SK-N-SH (cell line): ENCODE data around the gene HTR3E. TPM values are rescaled to one million over a fixed set of nuclear protein-coding genes. Genes with fewer than 3 reads are reported as not detected.
A peak's percentile ranks its signal among the peaks of the same experiment; 100 is the strongest.

Experiments used
- CTCF ChIA-PET: fragments of 300-600, 350-600 bp; formaldehyde crosslinking; extraction: SDS; loops from one replicate; lab custom pipeline; 2021; lab: Yijun Ruan, JAX
- POLR2A ChIA-PET: fragments of 350-600 bp; sonication (Branson Sonifier 250); formaldehyde crosslinking; extraction: SDS; loops from one replicate; lab custom pipeline; 2020; ENCODE audit warnings: antibody characterized with exemption, inconsistent platforms; lab: Yijun Ruan, JAX
- DNase-seq: peaks from one replicate; pipeline ENCODE4 v3.0.0; 2012
- H2AFZ ChIP-seq: fragments of 200-600 bp; sonication (generic); 2 replicates; pipeline ENCODE4 v1.8.1; 2016; ENCODE audit warnings: antibody characterized with exemption, mild to moderate bottlenecking, low read depth
- H3F3A ChIP-seq: fragments of 200-600 bp; sonication (generic); replicated peaks from 2 replicates; pipeline ENCODE3; 2016; ENCODE audit warnings: antibody characterized with exemption, mild to moderate bottlenecking; ENCODE audit not compliant: insufficient read depth
- H3K27ac ChIP-seq, 2 experiments: fragments of 200-500 bp in 1 of 2; fragments of 200-600 bp in 1 of 2; sonication (Bioruptor generic) in 1 of 2; sonication (generic), shearing (Covaris generic) in 1 of 2; 2 replicates each; pipeline versions ENCODE4 v1.5.1 to v1.6.1; 2014 to 2016; ENCODE audit warnings: low read depth in 2 of 2, inconsistent platforms in 1 of 2, low read length in 1 of 2, mild to moderate bottlenecking in 1 of 2, mixed read lengths in 1 of 2
- H3K27me3 ChIP-seq: fragments of 200-600 bp; sonication (generic), shearing (Covaris generic); 2 replicates; pipeline ENCODE4 v1.6.1; 2016; ENCODE audit warnings: mixed run types; ENCODE audit not compliant: insufficient read depth
- H3K36me3 ChIP-seq, 2 experiments: fragments of 200-500 bp in 1 of 2; fragments of 200-600 bp in 1 of 2; sonication (Bioruptor generic) in 1 of 2; sonication (generic) in 1 of 2; replicated peaks in 1 of 2; 2 replicates each; pipeline versions ENCODE3 to v1.5.1; 2014 to 2016; ENCODE audit warnings: low read length in 1 of 2, mild to moderate bottlenecking in 1 of 2; ENCODE audit not compliant: insufficient read depth in 2 of 2, control insufficient read depth in 1 of 2
- H3K4me1 ChIP-seq, 2 experiments: fragments of 200-500 bp in 1 of 2; fragments of 200-600 bp in 1 of 2; sonication (Bioruptor generic) in 1 of 2; sonication (generic), shearing (Covaris generic) in 1 of 2; 2 replicates each; pipeline versions ENCODE4 v1.5.1 to v1.6.1; 2014 to 2016; ENCODE audit warnings: low read depth in 1 of 2, low read length in 1 of 2, mixed run types in 1 of 2; ENCODE audit not compliant: insufficient read depth in 2 of 2, control insufficient read depth in 1 of 2
- H3K4me2 ChIP-seq: fragments of 200-600 bp; sonication (generic), shearing (Covaris generic); 2 replicates; pipeline ENCODE4 v1.6.1; 2017; ENCODE audit warnings: mixed run types
- H3K4me3 ChIP-seq, 2 experiments: fragments of 200-500 bp in 1 of 2; fragments of 200-600 bp in 1 of 2; sonication (Bioruptor generic) in 1 of 2; sonication (generic), shearing (Covaris generic) in 1 of 2; 2 replicates each; pipeline versions ENCODE4 v1.5.1 to v1.8.1; 2014 to 2016; ENCODE audit warnings: low read depth in 2 of 2, inconsistent platforms in 1 of 2, low read length in 1 of 2, mild to moderate bottlenecking in 1 of 2, mixed read lengths in 1 of 2, moderate library complexity in 1 of 2
- H3K79me2 ChIP-seq: fragments of 200-600 bp; sonication (generic); 2 replicates; pipeline ENCODE4 v1.8.1; 2017; ENCODE audit warnings: mild to moderate bottlenecking; ENCODE audit not compliant: insufficient read depth
- H3K9ac ChIP-seq: fragments of 200-600 bp; sonication (generic); 2 replicates; pipeline ENCODE4 v1.6.1; 2017; ENCODE audit warnings: mixed run types
- H3K9me2 ChIP-seq: fragments of 200-600 bp; sonication (generic); 2 replicates; pipeline ENCODE4 v1.6.1; 2017; ENCODE audit warnings: mixed run types
- H3K9me3 ChIP-seq: fragments of 200-600 bp; sonication (generic); 2 replicates; pipeline ENCODE4 v1.6.1; 2017; ENCODE audit warnings: mixed run types, mild to moderate bottlenecking, moderate library complexity
- H4K20me1 ChIP-seq: fragments of 200-600 bp; sonication (generic); 2 replicates; pipeline ENCODE4 v1.6.1; 2017; ENCODE audit warnings: mild to moderate bottlenecking, mixed run types; ENCODE audit not compliant: insufficient read depth
- ELF1 ChIP-seq: IDR thresholded peaks from 2 replicates; pipeline ENCODE4 v1.4.0; 2012
- EZH2phosphoT487 ChIP-seq: fragments of 200-600 bp; sonication (generic); IDR thresholded peaks from 2 replicates; pipeline ENCODE4 v1.6.1; 2017; ENCODE audit warnings: low read depth, mixed run types, mild to moderate bottlenecking, antibody characterized with exemption, moderate library complexity, borderline replicate concordance
- FOSL2 ChIP-seq: IDR thresholded peaks from 2 replicates; pipeline ENCODE4 v1.4.0; 2012; ENCODE audit warnings: low read depth, mild to moderate bottlenecking, moderate library complexity, borderline replicate concordance
- FOXM1 ChIP-seq: IDR thresholded peaks from 2 replicates; pipeline ENCODE4 v1.4.0; 2012; ENCODE audit warnings: low read depth, mild to moderate bottlenecking
- GABPA ChIP-seq: IDR thresholded peaks from 2 replicates; pipeline ENCODE4 v1.4.0; 2012; ENCODE audit warnings: low read depth, mild to moderate bottlenecking
- JUND ChIP-seq: IDR thresholded peaks from 2 replicates; pipeline ENCODE4 v1.4.0; 2012
- MXI1 ChIP-seq: IDR thresholded peaks from 2 replicates; pipeline ENCODE4 v1.6.1; 2012; ENCODE audit warnings: mild to moderate bottlenecking, low read depth, low read length, improper control_type of control experiment
- NRF1 ChIP-seq: IDR thresholded peaks from 2 replicates; pipeline ENCODE4 v1.6.1; 2012; ENCODE audit warnings: low read depth, mild to moderate bottlenecking, low read length
- RAD21 ChIP-seq: IDR thresholded peaks from 2 replicates; pipeline ENCODE4 v1.6.1; 2012; ENCODE audit warnings: mild to moderate bottlenecking, low read length
- RCOR1 ChIP-seq: fragments of 150-350 bp; IDR thresholded peaks from 2 replicates; pipeline ENCODE4 v1.6.1; 2017; ENCODE audit warnings: antibody characterized with exemption, low read length
- RXRA ChIP-seq: IDR thresholded peaks from 2 replicates; pipeline ENCODE4 v1.4.0; 2012; ENCODE audit warnings: low read depth, mild to moderate bottlenecking, borderline replicate concordance
- SIN3A ChIP-seq: IDR thresholded peaks from 2 replicates; pipeline ENCODE4 v1.6.1; 2012; ENCODE audit warnings: low read depth, mild to moderate bottlenecking, low read length, moderate library complexity, borderline replicate concordance
- SMC3 ChIP-seq: IDR thresholded peaks from 2 replicates; pipeline ENCODE4 v1.6.1; 2012; ENCODE audit warnings: low read depth, low read length, improper control_type of control experiment
- TAF1 ChIP-seq: IDR thresholded peaks from 2 replicates; pipeline ENCODE4 v1.6.1; 2012; ENCODE audit warnings: low read depth, mild to moderate bottlenecking, low read length, moderate library complexity, borderline replicate concordance
- TCF12 ChIP-seq: IDR thresholded peaks from 2 replicates; pipeline ENCODE4 v1.4.0; 2012
- YY1 ChIP-seq: IDR thresholded peaks from 2 replicates; pipeline ENCODE4 v1.4.0; 2012; ENCODE audit warnings: low read depth, mild to moderate bottlenecking
- ZBTB33 ChIP-seq: IDR thresholded peaks from 2 replicates; pipeline ENCODE4 v1.4.0; 2012; ENCODE audit warnings: low read depth, borderline replicate concordance
- WGBS: methylation state at CpG from one replicate; pipeline ENCODE4 v1.1.6; 2017; ENCODE audit warnings: low lambda C conversion rate; 5-methylcytosine and 5-hydroxymethylcytosine counted together
- polyA plus RNA-seq, 3 experiments: library from polyadenylated mRNA; depleted of rRNA; stranded (reverse); fragments of >200 nt; gene quantifications; 2 replicates each; pipeline ENCODE4 v1.2.3, GENCODE V29; 2012
- TF ChIP-seq, protein P1 (sequence below): fragments of 200-600 bp; sonication (generic); IDR thresholded peaks from 2 replicates; pipeline ENCODE4 v1.6.1; 2017; ENCODE audit warnings: antibody characterized with exemption, mild to moderate bottlenecking, moderate library complexity
- TF ChIP-seq, protein P2 (sequence below): IDR thresholded peaks from 2 replicates; pipeline ENCODE4; 2012
- TF ChIP-seq, protein P3 (sequence below): fragments of 150-350 bp; IDR thresholded peaks from 2 replicates; pipeline ENCODE4 v1.6.1; 2017; ENCODE audit warnings: antibody characterized with exemption, low read length, low read depth, borderline replicate concordance

HTR3E gene
- polyA plus RNA-seq, 1 of the 3 experiments (the other 2 are of a cell fraction) = not detected

GRCh38 chr3:184129012-184129411 is 32.1 kb downstream of the HTR3E start:
- Histone ChIP-seq H3K9ac (no peak overlapping the region), H3K27ac (no peak overlapping the region), H3K9me3 (no peaks in the 10 kb centered on the region), H3K4me2 (no peak overlapping the region), H3F3A (peaks cover 6% of the 10 kb centered on the region), H3K4me1 (peaks cover 0 to 2% of the 10 kb centered on the region in 2 experiments; a peak in 3 of 4 replicates), H2AFZ (no peak overlapping the region), H3K79me2 (no peaks in the 10 kb centered on the region), H3K27me3 (no peaks in the 10 kb centered on the region), H3K36me3 (no peaks in the 10 kb centered on the region), H3K4me3 (no peak overlapping the region), H4K20me1 (no peaks in the 10 kb centered on the region), H3K9me2 (no peaks in the 10 kb centered on the region)
- TF ChIP-seq RAD21 (peak; percentile 50), MXI1 (no peak), SMC3 (peak; percentile 25; the same call in 1 of the 2 replicates)
- TF ChIP-seq, protein P1, sequence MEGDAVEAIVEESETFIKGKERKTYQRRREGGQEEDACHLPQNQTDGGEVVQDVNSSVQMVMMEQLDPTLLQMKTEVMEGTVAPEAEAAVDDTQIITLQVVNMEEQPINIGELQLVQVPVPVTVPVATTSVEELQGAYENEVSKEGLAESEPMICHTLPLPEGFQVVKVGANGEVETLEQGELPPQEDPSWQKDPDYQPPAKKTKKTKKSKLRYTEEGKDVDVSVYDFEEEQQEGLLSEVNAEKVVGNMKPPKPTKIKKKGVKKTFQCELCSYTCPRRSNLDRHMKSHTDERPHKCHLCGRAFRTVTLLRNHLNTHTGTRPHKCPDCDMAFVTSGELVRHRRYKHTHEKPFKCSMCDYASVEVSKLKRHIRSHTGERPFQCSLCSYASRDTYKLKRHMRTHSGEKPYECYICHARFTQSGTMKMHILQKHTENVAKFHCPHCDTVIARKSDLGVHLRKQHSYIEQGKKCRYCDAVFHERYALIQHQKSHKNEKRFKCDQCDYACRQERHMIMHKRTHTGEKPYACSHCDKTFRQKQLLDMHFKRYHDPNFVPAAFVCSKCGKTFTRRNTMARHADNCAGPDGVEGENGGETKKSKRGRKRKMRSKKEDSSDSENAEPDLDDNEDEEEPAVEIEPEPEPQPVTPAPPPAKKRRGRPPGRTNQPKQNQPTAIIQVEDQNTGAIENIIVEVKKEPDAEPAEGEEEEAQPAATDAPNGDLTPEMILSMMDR = peak; percentile 52
- 40% methylated on average over 1 of the region's 2 CpGs for WGBS
- POLR2A ChIA-PET = no interaction called here
- peak; percentile 44 for DNase-seq
- CTCF ChIA-PET = interaction anchor here (0.6 to 1.8 kb wide), 3 partner anchors 77 to 121 kb away, joined by 3 to 6 read pairs (median 4); partner anchors contain the start of gene EEF1AKMT4

DNA sequence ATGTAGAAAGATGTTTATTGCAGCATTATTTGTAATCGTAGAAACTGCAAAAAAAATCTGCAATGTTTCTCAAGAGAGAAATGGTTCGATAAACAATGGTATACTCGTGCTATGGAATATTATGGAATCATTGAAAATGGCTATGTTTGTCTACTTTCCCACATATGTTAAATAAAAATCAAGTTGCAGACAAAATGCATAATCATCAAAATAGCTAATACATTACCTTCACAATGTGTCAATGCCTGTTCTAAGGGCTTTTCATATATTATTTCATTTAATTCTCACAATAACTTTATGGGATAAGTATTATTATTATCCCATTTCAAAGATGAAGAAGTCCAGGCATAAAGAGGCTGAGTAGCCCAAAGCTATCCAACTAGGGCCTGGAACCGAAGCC is 36.1 kb downstream of the HTR3E start:
- WGBS = 92% methylated on average over 4 of the region's 4 CpGs
- CTCF ChIA-PET = interaction anchor here (1.7 to 3.9 kb wide), 3 partner anchors 94 to 237 kb away, joined by 5 to 17 read pairs (median 13); partner anchors contain the start of gene EEF1AKMT4
- no peak for TF ChIP-seq RXRA
- no peak for TF ChIP-seq SIN3A
- TF ChIP-seq EZH2phosphoT487 = no peak
- no peak for TF ChIP-seq YY1
- TF ChIP-seq, protein P2, sequence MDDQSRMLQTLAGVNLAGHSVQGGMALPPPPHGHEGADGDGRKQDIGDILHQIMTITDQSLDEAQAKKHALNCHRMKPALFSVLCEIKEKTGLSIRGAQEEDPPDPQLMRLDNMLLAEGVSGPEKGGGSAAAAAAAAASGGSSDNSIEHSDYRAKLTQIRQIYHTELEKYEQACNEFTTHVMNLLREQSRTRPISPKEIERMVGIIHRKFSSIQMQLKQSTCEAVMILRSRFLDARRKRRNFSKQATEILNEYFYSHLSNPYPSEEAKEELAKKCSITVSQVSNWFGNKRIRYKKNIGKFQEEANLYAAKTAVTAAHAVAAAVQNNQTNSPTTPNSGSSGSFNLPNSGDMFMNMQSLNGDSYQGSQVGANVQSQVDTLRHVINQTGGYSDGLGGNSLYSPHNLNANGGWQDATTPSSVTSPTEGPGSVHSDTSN = no peak
- TF ChIP-seq JUND = no peak
- no peak for TF ChIP-seq TAF1
- TF ChIP-seq RCOR1 = no peak
- TF ChIP-seq TCF12 = no peak
- no peak for TF ChIP-seq MXI1
- TF ChIP-seq NRF1 = no peak
- no peak for TF ChIP-seq ZBTB33
- TF ChIP-seq ELF1 = no peak
- no peak for TF ChIP-seq GABPA
- TF ChIP-seq FOSL2 = no peak
- TF ChIP-seq, protein P3, sequence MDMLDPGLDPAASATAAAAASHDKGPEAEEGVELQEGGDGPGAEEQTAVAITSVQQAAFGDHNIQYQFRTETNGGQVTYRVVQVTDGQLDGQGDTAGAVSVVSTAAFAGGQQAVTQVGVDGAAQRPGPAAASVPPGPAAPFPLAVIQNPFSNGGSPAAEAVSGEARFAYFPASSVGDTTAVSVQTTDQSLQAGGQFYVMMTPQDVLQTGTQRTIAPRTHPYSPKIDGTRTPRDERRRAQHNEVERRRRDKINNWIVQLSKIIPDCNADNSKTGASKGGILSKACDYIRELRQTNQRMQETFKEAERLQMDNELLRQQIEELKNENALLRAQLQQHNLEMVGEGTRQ = no peak
- no peak for TF ChIP-seq FOXM1
- TF ChIP-seq, protein P1 = no peak

More for the DNA sequence above, 36.1 kb downstream of the HTR3E start:
- H4K20me1 ChIP-seq = no peaks in the 10 kb centered on the region
- H3K4me1 ChIP-seq = peaks cover 0 to 8% of the 10 kb centered on the region in 2 experiments; a peak in 3 of 4 replicates
- H3K9ac ChIP-seq = no peak overlapping the region
- no peak overlapping the region for H2AFZ ChIP-seq
- no peaks in the 10 kb centered on the region for H3K9me2 ChIP-seq
- peaks cover 10% of the 10 kb centered on the region for H3F3A ChIP-seq
- no peak overlapping the region for H3K27ac ChIP-seq
- H3K9me3 ChIP-seq = no peaks in the 10 kb centered on the region
- no peaks in the 10 kb centered on the region for H3K27me3 ChIP-seq
- POLR2A ChIA-PET = no interaction called here
- peaks cover 0 to 9% of the 10 kb centered on the region in 2 experiments for H3K36me3 ChIP-seq
- H3K4me2 ChIP-seq = no peak overlapping the region
- peaks cover 38% of the 10 kb centered on the region for H3K79me2 ChIP-seq
- no peak overlapping the region for H3K4me3 ChIP-seq
- no peak for DNase-seq
